Spleen (tissue), 11 donors: Measurements from ENCODE around the gene FHIT. TPM values are rescaled to one million over a fixed set of nuclear protein-coding genes. Genes with fewer than 3 reads are reported as not detected.

Experiments
- DNase-seq: peaks from one replicate; pipeline ENCODE4 v3.0.0-alpha.2; 2020
- H3K27ac ChIP-seq, 8 donors: fragments of 200-600 bp; sonication (generic) in 7 of 8; 1 replicate in 4 of 8; 2 replicates in 4 of 8; pipeline versions ENCODE4 v1.5.0 to v1.8.0; 2016 to 2021; ENCODE audit warnings: inconsistent platforms in 4 of 8, mild to moderate bottlenecking in 4 of 8, moderate library complexity in 1 of 8
- H3K27me3 ChIP-seq, 7 donors: fragments of 200-600 bp; sonication (generic) in 6 of 7; replicated peaks in 1 of 7; 1 replicate in 4 of 7; 2 replicates in 3 of 7; pipeline versions ENCODE4 v1.5.0 to v1.8.0; 2016 to 2021; ENCODE audit warnings: inconsistent platforms in 3 of 7, mild to moderate bottlenecking in 1 of 7
- H3K36me3 ChIP-seq, 6 donors: fragments of 200-600 bp; sonication (generic) in 5 of 6; 1 replicate in 4 of 6; 2 replicates in 2 of 6; pipeline versions ENCODE4 v1.5.0 to v1.8.0; 2016 to 2021; ENCODE audit warnings: inconsistent platforms in 2 of 6
- H3K4me1 ChIP-seq, 6 donors: fragments of 200-600 bp; sonication (generic) in 5 of 6; 1 replicate in 3 of 6; 2 replicates in 3 of 6; pipeline versions ENCODE4 v1.5.0 to v1.8.0; 2016 to 2021; ENCODE audit warnings: inconsistent platforms in 3 of 6
- H3K4me3 ChIP-seq, 8 donors: fragments of 200-600 bp; sonication (generic) in 7 of 8; 1 replicate in 4 of 8; 2 replicates in 4 of 8; pipeline versions ENCODE4 v1.5.0 to v1.8.0; 2016 to 2021; ENCODE audit warnings: inconsistent platforms in 4 of 8, mild to moderate bottlenecking in 4 of 8, moderate library complexity in 2 of 8
- H3K9me3 ChIP-seq, 8 donors: fragments of 200-600 bp; sonication (generic) in 7 of 8; 1 replicate in 4 of 8; 2 replicates in 4 of 8; pipeline versions ENCODE4 v1.5.0 to v1.8.0; 2016 to 2021; ENCODE audit warnings: inconsistent platforms in 4 of 8
- CTCF ChIP-seq, 11 experiments: fragments of 200-600 bp in 7 of 11; fragments of 450-650 bp in 4 of 11; sonication (generic) in 4 of 11; IDR thresholded peaks in 8 of 11; conservative IDR thresholded peaks in 3 of 11; 1 replicate in 7 of 11; 2 replicates in 4 of 11; pipeline versions ENCODE4 v1.4.0 to v1.8.0; 2016 to 2021; ENCODE audit warnings: antibody characterized with exemption in 11 of 11, inconsistent platforms in 4 of 11, mild to moderate bottlenecking in 1 of 11
- POLR2A ChIP-seq, 3 donors: fragments of 450-650 bp; IDR thresholded peaks; one replicate each; pipeline ENCODE4 v1.5.1; 2017; ENCODE audit warnings: antibody characterized with exemption in 3 of 3, mild to moderate bottlenecking in 1 of 3
- POLR2AphosphoS5 ChIP-seq, 3 donors: sonication (generic); formaldehyde crosslinking; IDR thresholded peaks; one replicate each; pipeline ENCODE4 v1.5.1; 2017; ENCODE audit warnings: antibody characterized with exemption in 3 of 3
- WGBS, 5 donors: extraction: QIAGEN DNeasy Blood & Tissue Kit in 3 of 5; methylation state at CpG; one replicate each; pipeline versions ENCODE4 v1.1.5 to v1.1.7; 2013 to 2018; 5-methylcytosine and 5-hydroxymethylcytosine counted together
- intact Hi-C: fragments of 100-400 bp; cut with DNase I; formaldehyde crosslinking; loops from one replicate; pipeline ENCODE4 v1.15.0; 2023; ENCODE audit warnings: low total_unique reads
- polyA plus RNA-seq, 3 donors: library from polyadenylated mRNA; stranded (reverse); fragments of 200-250 nt; gene quantifications; one replicate each; pipeline ENCODE4 v1.2.1, GENCODE V29; 2013
- total RNA-seq, 7 donors: library from RNA; depleted of rRNA in 3 of 7; stranded (reverse); fragments of >200 nt in 3 of 7; fragmentation: NEBNext Ultra II Directional in 4 of 7; extraction: Animal tissue kit (Norgen Biotek cat#: 25700) in 4 of 7; gene quantifications; one replicate each; pipeline versions ENCODE4 v1.1.0 to v1.2.1, GENCODE V29; 2016 to 2021
- donor health status: healthy with polysubstance abuse.
- donor health status: DM: no; HTN: no; CAD: no; lungs with moderate emphysema.
- donor health status: DM: no; HTN: no; CAD: no.
- donor health status: Bipolar disorder and iron deficiency.
- donor health status: healthy.
- donor health status: DM: no; HTN: no; CAD: no.
- donor health status: DM: yes; HTN: yes; CAD: no.

FHIT gene
- total and polyA plus RNA-seq, 10 donors: 4.1 to 23.1 (median 12.2) TPM

GRCh38 chr3:60657972-60658371, 593.3 kb downstream of the FHIT start:
- TF ChIP-seq POLR2A (IDR thresholded peaks at IDR 0.05): no peak
- no peak for TF ChIP-seq CTCF (IDR thresholded peaks at IDR 0.05 in 8 of 11, conservative IDR thresholded peaks at IDR 0.05 in 3 of 11)
- no peak for TF ChIP-seq POLR2AphosphoS5 (IDR thresholded peaks at IDR 0.05)
- H3K9me3 ChIP-seq: peaks cover 0 to 47% (median 27%) of the 10 kb centered on the region in 8 donors
- no peaks in the 10 kb centered on the region for H3K4me1 ChIP-seq
- no peaks in the 10 kb centered on the region for H3K36me3 ChIP-seq
- intact Hi-C loops: no loop called here
- DNase-seq: no peak
- H3K27ac ChIP-seq: no peak overlapping the region
- no peaks in the 10 kb centered on the region for H3K27me3 ChIP-seq
- 58 to 78% (median 68%) methylated on average over 2 of the region's 2 CpGs for WGBS, 5 donors
- no peak overlapping the region for H3K4me3 ChIP-seq

GRCh38 chr3:60652829-60653228, 598.4 kb downstream of the FHIT start:
- H3K4me3 ChIP-seq: no peak overlapping the region
- WGBS, 5 donors: 87 to 93% (median 88%) methylated on average over 2 of the region's 2 CpGs
- DNase-seq: no peak
- H3K27ac ChIP-seq: no peak overlapping the region
- no peaks in the 10 kb centered on the region for H3K4me1 ChIP-seq
- no peaks in the 10 kb centered on the region for H3K27me3 ChIP-seq
- no peaks in the 10 kb centered on the region for H3K36me3 ChIP-seq
- TF ChIP-seq CTCF (IDR thresholded peaks at IDR 0.05 in 8 of 11, conservative IDR thresholded peaks at IDR 0.05 in 3 of 11) (no peak), POLR2A (IDR thresholded peaks at IDR 0.05) (no peak), POLR2AphosphoS5 (IDR thresholded peaks at IDR 0.05) (no peak)
- intact Hi-C loops: no loop called here
- H3K9me3 ChIP-seq: peaks cover 0 to 4% (median 0%) of the 10 kb centered on the region in 8 donors

- Histone ChIP-seq H3K27me3 (no peaks in the 10 kb centered on the region), H3K4me3 (no peak overlapping the region), H3K27ac (no peak overlapping the region), H3K4me1 (no peaks in the 10 kb centered on the region), H3K9me3 (no peaks in the 10 kb centered on the region), H3K36me3 (no peaks in the 10 kb centered on the region)
- 26 to 56% (median 34%) methylated on average over 3 of the region's 3 CpGs for WGBS, 5 donors
- TF ChIP-seq POLR2AphosphoS5 (IDR thresholded peaks at IDR 0.05): no peak
- TF ChIP-seq POLR2A (IDR thresholded peaks at IDR 0.05): no peak
- TF ChIP-seq CTCF (IDR thresholded peaks at IDR 0.05 in 8 of 11, conservative IDR thresholded peaks at IDR 0.05 in 3 of 11): no peak
- no peak for DNase-seq
- intact Hi-C loops: no loop called here
Observed at GRCh38 chr3:60651799-60652198, 599.5 kb downstream of the FHIT start.

GRCh38 chr3:60650171-60650570, 601.1 kb downstream of the FHIT start:
- 84 to 94% (median 85%) methylated on average over 2 of the region's 2 CpGs for WGBS, 5 donors
- no peak for DNase-seq
- Histone ChIP-seq H3K9me3 (no peaks in the 10 kb centered on the region), H3K36me3 (no peaks in the 10 kb centered on the region), H3K4me3 (no peak overlapping the region), H3K4me1 (no peaks in the 10 kb centered on the region), H3K27me3 (no peaks in the 10 kb centered on the region), H3K27ac (no peak overlapping the region)
- intact Hi-C loops: no loop called here
- TF ChIP-seq POLR2AphosphoS5 (IDR thresholded peaks at IDR 0.05) (no peak), POLR2A (IDR thresholded peaks at IDR 0.05) (no peak), CTCF (IDR thresholded peaks at IDR 0.05 in 8 of 11, conservative IDR thresholded peaks at IDR 0.05 in 3 of 11) (no peak)
